Activated CD8-positive, alpha-beta memory T cell treated with anti-CD3 and anti-CD28 coated beads for 36 hours (primary cell): Measurements from ENCODE around the gene HACD4. TPM values are rescaled to one million over a fixed set of nuclear protein-coding genes. Genes with fewer than 3 reads are reported as not detected.

Source experiments
- CTCF ChIA-PET: fragments of 350-600 bp; sonication (Branson Sonifier 250); formaldehyde crosslinking; loops from one replicate; lab custom pipeline; 2021; ENCODE audit warnings: antibody characterized with exemption; lab: Charles Lee
- POLR2A ChIA-PET: fragments of 350-600 bp; sonication (Branson Sonifier 250); formaldehyde crosslinking; loops from one replicate; lab custom pipeline; 2021; ENCODE audit warnings: antibody characterized with exemption; lab: Charles Lee
- total RNA-seq, 2 experiments: library from RNA; stranded (reverse); gene quantifications; one replicate each; pipeline ENCODE4 v1.2.3, GENCODE V29; 2021

HACD4 gene
- total RNA-seq, 2 experiments from 2014 or later: 4.3 to 4.6 TPM

DNA sequence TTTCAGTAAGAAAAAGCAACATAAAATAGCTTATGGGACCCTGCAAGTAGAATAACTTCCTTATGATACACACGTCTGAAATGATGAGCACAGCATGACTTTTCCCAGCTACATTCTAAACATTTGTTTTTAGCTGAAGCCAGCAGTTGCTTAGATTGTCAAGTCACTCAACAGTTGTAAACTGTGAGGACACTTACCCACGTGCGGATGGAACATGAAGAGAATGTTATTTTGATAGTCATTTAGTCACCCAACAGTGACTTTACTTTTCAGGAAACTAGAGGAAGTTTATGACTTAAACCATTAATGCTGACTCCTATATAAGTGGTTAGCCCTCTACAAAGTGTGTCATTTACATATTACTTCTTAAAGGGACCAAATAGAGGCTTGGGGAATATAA, 3.0 kb downstream of the HACD4 start:
- POLR2A ChIA-PET: no interaction called here
- CTCF ChIA-PET: no interaction called here

DNA sequence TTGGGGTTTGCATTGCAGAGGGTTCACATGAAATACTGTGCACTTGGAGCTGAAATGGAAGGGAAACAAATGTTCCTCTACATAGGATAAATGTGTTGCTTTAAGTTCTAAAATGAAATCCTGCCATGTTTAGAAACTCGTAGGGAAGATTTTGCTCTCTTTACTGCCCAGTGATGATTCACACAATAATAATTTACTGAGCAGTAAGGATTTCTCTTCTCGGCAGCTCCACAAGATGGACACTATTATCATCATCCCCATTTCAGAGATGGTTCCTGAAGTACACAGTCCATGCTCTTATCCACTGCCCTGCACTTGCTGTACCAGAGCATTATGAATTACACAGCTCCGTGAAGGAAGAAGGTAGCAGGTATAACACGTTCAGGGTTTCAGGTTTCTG, 4.1 kb downstream of the HACD4 start:
- ChIA-PET CTCF (interaction anchor here (0.9 kb wide), 1 partner anchor 9 kb away, joined by 3 read pairs; no protein-coding TSS in a partner anchor), POLR2A (no interaction called here)

DNA sequence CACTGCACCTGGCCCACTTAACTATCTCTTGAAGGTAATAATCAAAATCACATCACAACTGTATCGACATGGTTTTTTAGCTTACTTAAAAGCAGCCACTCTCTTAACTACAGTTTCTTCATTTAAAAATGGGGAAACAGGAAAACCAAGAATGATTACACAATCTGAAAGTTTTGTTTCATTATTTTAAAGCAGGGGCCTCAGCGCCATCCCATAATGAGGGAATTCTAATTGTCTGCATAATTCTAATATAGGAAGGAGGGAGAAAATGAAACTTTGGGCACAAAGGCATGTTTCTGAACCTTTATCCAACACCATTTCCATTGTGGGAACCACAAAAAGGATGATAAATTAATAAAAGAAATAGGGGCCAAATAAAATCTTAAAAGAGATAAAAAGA, 7.6 kb downstream of the HACD4 start:
- POLR2A ChIA-PET: no interaction called here

DNA sequence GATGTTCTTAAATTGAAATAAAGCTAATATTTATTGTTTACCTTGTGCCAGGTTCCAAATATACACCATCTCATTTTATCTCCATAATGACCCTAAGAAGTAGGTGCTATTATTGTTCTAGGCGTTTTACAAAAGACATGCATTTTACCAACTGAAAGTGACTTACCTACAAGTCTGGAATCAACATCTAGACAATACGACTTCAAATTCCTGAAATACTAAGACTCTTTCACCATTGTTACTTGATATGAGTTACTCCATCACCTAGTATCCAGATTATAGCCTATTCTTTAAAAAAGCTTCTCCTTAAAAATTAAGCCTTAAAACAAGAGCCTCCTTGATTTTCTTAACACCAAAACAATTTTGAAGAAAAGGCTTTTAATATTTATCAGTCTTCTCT, 13.3 kb downstream of the HACD4 start:
- POLR2A ChIA-PET: no interaction called here
- CTCF ChIA-PET: interaction anchor here (1.6 kb wide), 1 partner anchor 9 kb away, joined by 3 read pairs; no protein-coding TSS in a partner anchor

More for the DNA sequence above, 7.6 kb downstream of the HACD4 start:
- CTCF ChIA-PET: no interaction called here

DNA sequence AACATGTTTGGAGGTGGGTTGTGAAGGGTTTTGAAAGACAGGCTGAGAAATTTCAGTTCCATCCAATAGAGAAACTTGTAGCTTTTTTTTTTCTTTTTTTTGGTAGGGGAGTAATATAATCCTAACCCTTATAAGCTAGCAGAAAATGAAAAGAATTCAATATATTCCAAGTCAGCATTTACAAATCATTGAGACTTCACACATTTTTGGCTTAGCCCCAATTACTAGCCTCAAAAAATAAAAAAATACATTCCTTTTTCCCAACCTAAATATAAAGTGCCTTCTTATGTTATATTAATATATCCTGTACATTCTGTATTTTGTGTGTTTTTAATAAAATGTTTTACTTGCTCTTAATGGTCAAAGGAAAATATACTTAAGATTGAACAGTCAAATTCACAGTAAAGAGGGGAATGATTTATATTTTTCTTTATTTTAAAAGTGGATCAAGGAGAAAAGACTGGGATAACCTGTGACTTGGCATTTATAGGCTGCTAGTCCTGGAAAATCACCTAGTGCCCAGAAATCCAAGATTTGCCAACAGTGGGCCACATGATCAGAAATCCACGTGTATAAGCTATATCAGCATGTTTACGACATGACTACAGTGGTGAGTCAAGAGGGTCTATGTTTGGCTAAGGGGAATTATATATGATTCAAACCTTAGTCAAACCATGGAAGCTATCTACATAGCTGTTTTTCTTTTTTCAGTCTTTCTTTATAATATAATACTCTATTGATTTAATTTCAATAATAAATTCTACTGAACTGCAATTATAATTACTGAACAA, 14.5 kb downstream of the HACD4 start:
- POLR2A ChIA-PET: interaction anchor here (0.7 kb wide), 1 partner anchor 14 kb away, joined by 3 read pairs; no protein-coding TSS in a partner anchor
- CTCF ChIA-PET: no interaction called here

DNA sequence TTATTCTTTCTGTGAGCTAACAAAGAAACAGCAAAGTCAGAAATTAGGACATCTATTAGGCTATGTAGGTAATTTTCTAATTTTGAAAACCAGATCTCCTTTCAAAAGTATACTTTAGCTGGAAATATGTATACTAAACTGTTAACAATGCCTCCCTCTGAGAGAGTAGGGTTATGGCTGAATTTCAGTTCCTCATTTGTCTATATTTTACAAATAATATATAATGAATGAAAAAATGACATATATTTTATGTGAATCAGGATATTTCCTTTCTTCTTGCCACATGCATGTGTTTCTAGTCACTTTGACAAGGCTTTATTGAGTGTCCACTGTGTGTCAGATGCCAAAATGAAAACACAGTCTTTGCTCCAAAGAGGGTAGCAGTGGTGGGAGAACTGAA, 15.4 kb downstream of the HACD4 start:
- ChIA-PET CTCF (no interaction called here), POLR2A (no interaction called here)

DNA sequence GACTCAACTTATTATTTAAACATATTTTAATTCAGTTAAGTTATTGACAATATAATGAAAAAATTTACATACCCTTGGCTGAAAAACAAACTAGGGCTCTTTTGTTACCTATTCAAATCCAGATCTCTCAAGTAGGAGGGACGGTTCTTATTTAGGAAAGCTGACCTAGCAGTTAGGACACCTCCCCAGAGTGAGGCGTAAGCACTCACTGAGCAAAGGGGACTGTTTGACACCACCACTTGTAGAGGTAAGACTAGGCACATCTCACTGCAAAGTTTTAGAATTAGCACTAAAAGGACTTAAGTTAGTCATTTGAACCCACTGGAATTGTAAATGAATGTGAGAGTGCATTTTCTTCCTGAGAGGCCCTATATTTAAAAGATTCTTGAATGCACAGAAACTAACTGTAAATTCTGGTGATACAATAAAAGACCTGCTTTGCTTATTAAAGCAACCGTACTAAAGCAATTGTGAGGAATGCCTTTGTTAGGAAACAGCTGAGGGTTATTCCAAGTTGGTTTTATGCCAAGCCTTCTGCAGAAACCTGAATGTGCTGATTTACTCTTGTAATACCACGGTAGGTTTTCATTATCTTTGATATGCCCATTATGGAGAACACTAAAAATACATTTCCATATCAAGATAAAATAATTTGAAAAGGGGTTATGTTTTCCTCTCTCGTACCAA, 16.2 kb downstream of the HACD4 start:
- ChIA-PET CTCF (no interaction called here), POLR2A (no interaction called here)

DNA sequence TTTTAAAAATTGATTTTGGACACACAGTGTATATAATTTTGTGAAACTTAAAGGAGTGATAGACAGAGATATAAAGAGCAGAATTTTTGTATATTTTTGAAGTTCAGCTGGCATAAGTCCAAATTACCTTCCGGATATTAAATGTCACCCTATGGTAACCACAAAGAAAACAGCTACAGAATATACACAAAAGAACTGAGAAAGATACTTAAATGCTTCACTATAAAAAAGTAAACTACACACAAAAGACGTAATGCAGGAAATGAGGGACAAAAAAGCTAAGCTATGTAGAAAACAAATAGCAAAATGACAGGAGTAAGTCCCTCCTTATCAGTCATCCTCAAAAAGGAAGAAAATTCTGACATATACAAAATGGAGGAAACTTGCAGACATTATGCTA, 29.4 kb downstream of the HACD4 start:
- ChIA-PET POLR2A (no interaction called here), CTCF (no interaction called here)

DNA sequence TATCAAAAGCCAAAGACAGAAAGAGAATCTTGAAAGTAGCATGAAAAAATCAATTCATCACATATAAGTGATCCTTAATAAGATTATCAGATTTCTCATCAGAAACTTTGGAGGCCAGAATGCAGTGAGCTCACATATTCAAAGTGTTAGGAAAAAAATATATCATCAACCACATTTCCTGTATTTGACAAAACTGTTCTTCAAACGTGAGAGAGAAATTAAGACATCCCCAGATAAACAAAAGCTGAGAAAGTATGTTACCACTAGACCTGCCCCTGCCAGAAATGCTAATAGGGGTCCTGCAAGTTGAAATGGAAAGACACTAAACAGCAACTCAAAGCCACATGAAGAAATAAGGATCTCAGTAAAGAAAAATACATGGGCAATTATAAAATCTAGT, 29.9 kb downstream of the HACD4 start:
- POLR2A ChIA-PET: no interaction called here

DNA sequence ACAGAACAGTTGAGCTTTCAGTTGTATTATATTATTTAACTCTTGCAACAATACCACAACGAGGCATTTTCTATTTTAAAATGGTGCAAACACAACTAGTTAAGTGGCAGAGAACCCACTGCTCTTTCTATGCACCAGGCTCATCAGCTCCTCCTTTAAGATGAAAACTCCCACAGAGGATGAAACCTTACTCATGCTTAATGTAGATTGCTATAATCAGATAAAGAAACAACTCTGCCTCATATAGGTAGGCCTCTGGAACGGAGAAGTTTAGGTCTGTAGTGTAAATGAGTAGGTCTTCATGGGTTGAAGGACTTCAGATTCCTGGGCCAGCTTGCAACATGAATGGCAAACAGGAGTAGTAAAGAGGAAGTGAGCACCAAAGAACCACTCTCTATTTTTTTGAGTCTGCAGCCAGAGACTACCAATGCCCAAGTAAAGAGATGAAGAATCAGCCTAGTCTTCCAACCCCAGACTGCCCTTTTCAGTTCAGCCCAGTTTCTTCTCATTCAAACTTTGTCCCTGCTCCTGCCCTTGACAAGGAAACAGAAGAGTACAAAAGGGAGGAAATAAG, 33.9 kb downstream of the HACD4 start:
- POLR2A ChIA-PET: no interaction called here
- CTCF ChIA-PET: no interaction called here

More for the DNA sequence above, 29.9 kb downstream of the HACD4 start:
- CTCF ChIA-PET: no interaction called here

DNA sequence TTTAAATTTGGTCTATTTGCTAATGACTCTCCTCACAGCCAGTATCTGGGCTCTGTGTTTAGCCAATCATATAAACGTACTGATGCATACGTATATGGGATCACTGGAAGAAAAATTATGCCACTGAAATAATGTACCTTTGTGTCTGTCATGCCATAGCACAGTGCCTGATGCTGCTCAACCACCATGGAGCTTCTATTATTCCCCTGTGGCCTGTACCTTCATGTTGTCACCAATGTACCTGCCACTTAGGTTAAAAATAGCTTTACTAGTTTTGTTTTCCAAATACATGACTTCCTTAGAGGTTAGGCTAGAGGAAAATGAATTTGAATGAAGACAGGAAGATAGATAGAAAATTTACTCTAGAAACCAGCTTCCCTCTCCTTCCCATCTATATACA, 34.6 kb downstream of the HACD4 start:
- POLR2A ChIA-PET: interaction anchor here (0.6 kb wide), 1 partner anchor 46 kb away, joined by 3 read pairs; no protein-coding TSS in a partner anchor
- CTCF ChIA-PET: interaction anchor here (0.5 kb wide), 1 partner anchor 57 kb away, joined by 3 read pairs; no protein-coding TSS in a partner anchor

DNA sequence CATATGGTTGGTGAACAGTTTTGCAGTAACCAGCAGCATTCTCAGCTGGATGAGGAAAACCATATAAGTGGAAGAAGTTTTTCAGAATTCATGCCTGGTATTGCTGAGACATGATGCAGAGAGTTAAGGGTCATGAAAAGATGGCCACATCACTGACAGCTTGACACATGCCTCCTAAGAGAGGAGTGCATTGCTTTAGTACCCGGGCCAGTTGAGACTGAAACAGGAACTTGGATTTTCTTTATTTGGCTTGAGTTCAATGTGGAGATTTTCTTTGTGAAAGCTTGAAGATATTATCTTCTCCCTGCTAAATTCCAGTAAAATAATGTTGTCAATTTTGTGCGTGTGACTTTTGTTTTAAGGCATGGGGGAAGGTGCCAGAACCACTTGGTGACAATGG, 35.8 kb downstream of the HACD4 start:
- ChIA-PET CTCF (no interaction called here), POLR2A (no interaction called here)

DNA sequence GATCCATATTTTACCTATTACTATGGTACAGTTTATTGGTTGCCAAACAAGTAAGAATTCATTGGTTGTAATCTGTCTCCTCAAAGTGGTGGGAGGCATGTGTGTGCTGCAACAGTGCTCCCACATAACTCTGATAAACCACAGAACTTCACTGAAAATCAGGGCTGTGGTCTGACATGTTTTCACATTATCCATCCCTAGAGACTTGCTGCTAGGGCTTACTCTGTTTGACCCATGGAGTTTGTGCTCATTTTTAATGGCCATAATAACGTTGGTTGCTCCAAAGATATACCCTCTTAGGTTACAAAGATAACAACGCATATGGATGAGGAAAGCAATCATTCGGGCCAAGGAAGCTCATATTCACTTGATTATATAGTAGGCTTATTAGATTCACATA, 37.0 kb downstream of the HACD4 start:
- ChIA-PET POLR2A (no interaction called here), CTCF (no interaction called here)

DNA sequence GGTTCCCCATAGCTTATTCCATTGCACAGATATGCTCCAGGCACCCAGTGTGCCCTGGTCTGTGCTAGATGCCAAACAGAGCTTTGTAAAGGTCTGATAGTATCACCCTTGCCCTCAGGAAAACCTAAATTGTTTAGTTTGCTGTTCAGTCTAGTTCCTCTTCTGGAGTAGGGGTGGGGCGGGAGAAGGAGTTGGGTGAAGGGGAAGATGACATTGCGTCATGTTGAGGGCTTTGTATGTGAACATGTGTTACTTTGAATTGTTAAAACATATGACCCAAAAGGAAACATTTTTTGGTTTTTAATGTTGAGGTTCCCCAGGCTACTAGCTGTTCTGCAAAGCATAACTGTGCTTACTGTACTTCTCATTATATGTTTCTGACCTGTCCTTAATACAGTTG, 40.6 kb downstream of the HACD4 start:
- ChIA-PET CTCF (no interaction called here), POLR2A (no interaction called here)

DNA sequence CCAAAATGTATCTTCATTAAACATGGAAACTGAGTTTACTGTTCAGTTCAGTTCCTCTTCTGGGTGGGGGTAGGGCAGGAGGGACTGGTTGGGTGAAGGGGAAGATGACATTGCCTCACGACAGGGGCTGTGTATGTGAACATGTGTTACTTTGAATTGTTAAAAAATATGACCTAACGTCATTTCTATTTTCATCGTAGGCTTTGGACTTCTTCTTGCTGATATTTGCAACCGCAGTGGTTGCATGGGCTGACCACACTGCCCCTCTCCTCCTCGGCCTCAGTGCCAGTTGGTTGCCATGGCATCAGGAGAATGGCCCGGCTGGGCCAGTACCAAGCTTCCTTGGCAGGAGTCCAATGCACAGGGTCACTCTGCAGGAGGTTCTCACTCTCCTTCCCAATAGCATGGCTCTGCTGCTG, 41.5 kb downstream of the HACD4 start:
- ChIA-PET POLR2A (no interaction called here), CTCF (no interaction called here)

DNA sequence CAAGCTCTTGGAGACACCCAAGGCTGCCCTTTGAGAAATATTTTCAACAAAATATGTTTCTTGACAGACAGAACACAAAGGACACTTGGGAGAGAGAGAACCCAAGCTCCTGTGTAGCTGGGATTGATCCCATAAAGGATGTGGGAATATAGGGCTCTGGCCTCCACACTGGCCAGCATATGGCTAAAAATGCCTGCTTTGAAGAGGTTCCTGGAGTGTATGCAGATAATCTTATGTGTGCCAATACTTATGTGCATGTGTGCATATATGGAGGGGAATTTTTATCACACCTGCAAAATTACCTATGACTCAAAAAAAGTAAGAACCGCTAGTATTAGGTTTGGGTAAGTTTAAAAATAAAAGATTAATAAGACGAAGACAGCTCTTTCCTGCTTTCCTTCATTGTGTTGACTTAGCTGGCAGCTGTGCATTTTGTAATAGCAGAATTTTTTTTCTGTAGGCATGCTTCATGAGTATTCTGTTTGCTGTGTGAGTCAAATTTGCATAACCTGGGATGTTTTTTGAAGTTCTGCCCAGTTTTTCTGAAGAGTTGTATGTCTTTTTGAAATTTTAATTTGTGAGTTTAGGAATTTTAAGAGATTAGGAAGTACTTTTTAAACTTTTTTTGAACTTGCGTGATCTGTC, 42.6 kb downstream of the HACD4 start:
- CTCF ChIA-PET: no interaction called here

DNA sequence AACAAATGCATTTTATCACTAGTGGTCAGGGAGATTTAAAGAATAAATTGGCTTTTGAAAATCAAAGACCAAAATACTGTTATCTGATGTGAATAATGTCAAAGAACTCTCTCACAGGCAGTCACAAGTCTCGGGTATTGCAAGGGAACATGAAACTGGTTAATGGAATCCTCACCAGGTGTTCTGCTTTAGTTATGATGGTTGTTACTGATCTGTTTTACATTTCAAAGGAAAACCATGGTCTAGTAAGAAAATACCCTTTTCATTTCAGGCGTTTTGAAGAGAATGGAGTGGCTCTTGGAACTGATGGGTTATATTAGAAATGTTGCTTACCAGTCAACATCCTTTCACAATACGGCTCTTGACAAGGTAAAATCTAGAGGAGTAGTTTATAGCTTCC, 43.4 kb downstream of the HACD4 start:
- ChIA-PET POLR2A (no interaction called here), CTCF (no interaction called here)

More for the DNA sequence above, 42.6 kb downstream of the HACD4 start:
- POLR2A ChIA-PET: no interaction called here

DNA sequence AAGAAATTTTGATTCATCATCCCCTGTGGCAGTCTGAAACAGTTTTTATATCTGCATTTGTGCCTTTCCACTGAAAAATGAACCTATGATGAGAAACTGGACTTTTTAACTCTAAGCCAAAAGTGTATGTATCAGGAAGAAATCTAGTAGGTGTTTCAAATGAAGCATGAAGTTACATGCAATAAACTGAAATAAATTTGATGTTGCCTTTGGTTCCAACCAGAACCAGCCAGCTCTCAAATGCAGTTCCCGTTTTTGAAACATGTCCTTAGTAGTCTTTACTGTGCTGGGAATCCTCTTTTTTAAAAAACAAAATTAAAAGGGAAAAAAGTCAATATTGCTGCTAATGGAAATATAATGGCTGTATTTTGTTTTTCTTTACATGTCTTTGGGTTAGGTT, 43.9 kb downstream of the HACD4 start:
- CTCF ChIA-PET: no interaction called here
- POLR2A ChIA-PET: no interaction called here

DNA sequence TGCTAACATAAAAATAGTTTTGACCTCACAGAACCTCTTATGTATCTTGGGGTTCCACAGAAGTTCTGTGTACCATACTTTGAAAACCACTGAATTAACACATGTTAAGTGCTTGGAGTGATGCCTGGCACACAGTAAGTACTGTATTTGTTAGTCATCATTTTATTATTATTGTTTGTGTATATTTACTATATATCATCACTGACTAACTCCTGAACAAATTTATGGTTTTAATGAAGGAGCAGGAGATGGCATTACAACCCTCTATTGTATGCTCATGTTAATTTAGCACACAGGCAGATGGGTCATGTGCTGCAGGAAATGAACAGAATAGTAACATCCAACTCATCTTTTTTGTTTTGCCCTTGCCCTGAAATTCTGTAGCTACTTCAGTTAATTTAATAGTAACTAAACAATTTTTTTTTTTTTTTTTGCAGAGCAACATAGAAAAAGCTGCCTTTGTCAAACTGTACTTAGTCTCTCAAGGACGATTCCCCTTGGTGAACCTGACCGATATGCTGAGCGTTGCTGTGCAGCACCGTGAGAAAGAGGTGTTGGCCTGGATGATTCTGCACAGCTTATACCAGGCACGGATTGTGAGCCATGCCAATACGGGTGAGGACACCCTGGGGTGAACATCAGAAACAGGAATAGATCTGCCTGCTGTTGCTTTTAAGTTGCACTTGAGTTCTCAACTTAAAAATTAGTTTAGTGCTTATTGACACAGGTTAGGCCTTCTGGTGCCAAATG, 45.4 kb downstream of the HACD4 start:
- CTCF ChIA-PET: no interaction called here
- POLR2A ChIA-PET: interaction anchor here (0.6 kb wide), 1 partner anchor 895 kb away, joined by 4 read pairs; no protein-coding TSS in a partner anchor
